Astrocyte (in vitro differentiated cells and primary cell): ENCODE results near the gene SPSB1. TPM values are rescaled to one million over a fixed set of nuclear protein-coding genes. Genes with fewer than 3 reads are reported as not detected.

Experiments
- DNase-seq: peaks from one replicate; pipeline ENCODE4 v3.0.0-alpha.2; 2010; ENCODE audit warnings: low read depth
- FAIRE-seq: peaks from 2 replicates; lab custom pipeline; 2011; peaks lifted over from hg19 to GRCh38; lab: Jason Lieb, UNC
- H2AFZ ChIP-seq: 2 replicates; pipeline ENCODE4 v1.6.0; 2012; ENCODE audit warnings: low read depth, low read length, inconsistent platforms
- H3K27ac ChIP-seq: 2 replicates; pipeline ENCODE4 v1.5.1; 2011; ENCODE audit warnings: low read depth, low read length, inconsistent platforms
- H3K27me3 ChIP-seq: 2 replicates; pipeline ENCODE4 v1.6.0; 2011; ENCODE audit warnings: low read length, inconsistent platforms; ENCODE audit not compliant: insufficient read depth
- H3K36me3 ChIP-seq: 2 replicates; pipeline ENCODE4 v1.5.1; 2011; ENCODE audit warnings: low read length, inconsistent platforms; ENCODE audit not compliant: insufficient read depth
- H3K4me1 ChIP-seq: 2 replicates; pipeline ENCODE4 v1.5.1; 2011; ENCODE audit warnings: low read length, inconsistent platforms; ENCODE audit not compliant: insufficient read depth
- H3K4me2 ChIP-seq: 2 replicates; pipeline ENCODE4 v1.6.0; 2012; ENCODE audit warnings: low read length, inconsistent platforms
- H3K4me3 ChIP-seq: 2 replicates; pipeline ENCODE4 v1.5.1; 2011; ENCODE audit warnings: low read depth, mild to moderate bottlenecking, low read length, inconsistent platforms; ENCODE audit not compliant: insufficient read depth
- H3K79me2 ChIP-seq: 2 replicates; pipeline ENCODE4 v1.6.0; 2012; ENCODE audit warnings: mild to moderate bottlenecking, low read length, inconsistent platforms; ENCODE audit not compliant: insufficient read depth
- H3K9ac ChIP-seq: 2 replicates; pipeline ENCODE4 v1.6.0; 2012; ENCODE audit warnings: mild to moderate bottlenecking, low read length, inconsistent platforms
- H3K9me3 ChIP-seq: 2 replicates; pipeline ENCODE4 v1.5.1; 2012; ENCODE audit warnings: low read depth, mild to moderate bottlenecking, low read length, inconsistent platforms; ENCODE audit not compliant: insufficient read depth
- H4K20me1 ChIP-seq: 2 replicates; pipeline ENCODE4 v1.6.0; 2012; ENCODE audit warnings: low read length, inconsistent platforms; ENCODE audit not compliant: insufficient read depth
- H3K27ac Mint-ChIP-seq: one replicate; pipeline ENCODE4 v1.8.0; 2021; ENCODE audit warnings: mild to moderate bottlenecking, mixed read lengths; ENCODE audit not compliant: unreplicated experiment
- H3K27me3 Mint-ChIP-seq: one replicate; pipeline ENCODE4 v1.8.0; 2021; ENCODE audit warnings: low read depth, mixed read lengths; ENCODE audit not compliant: unreplicated experiment
- H3K36me3 Mint-ChIP-seq: one replicate; pipeline ENCODE4 v1.8.0; 2021; ENCODE audit warnings: low read depth, mixed read lengths; ENCODE audit not compliant: unreplicated experiment
- H3K4me1 Mint-ChIP-seq: one replicate; pipeline ENCODE4 v1.8.0; 2021; ENCODE audit warnings: low read depth, mixed read lengths; ENCODE audit not compliant: unreplicated experiment
- H3K4me3 Mint-ChIP-seq: one replicate; pipeline ENCODE4 v1.8.0; 2021; ENCODE audit warnings: mild to moderate bottlenecking, moderate library complexity, mixed read lengths; ENCODE audit not compliant: unreplicated experiment
- H3K9me3 Mint-ChIP-seq: one replicate; pipeline ENCODE4 v1.8.0; 2021; ENCODE audit warnings: mild to moderate bottlenecking, mixed read lengths; ENCODE audit not compliant: unreplicated experiment
- EZH2 ChIP-seq: IDR thresholded peaks from 2 replicates; pipeline ENCODE4 v1.6.1; 2012; ENCODE audit warnings: mild to moderate bottlenecking, low read length, inconsistent platforms; ENCODE audit not compliant: insufficient read depth
- total RNA-seq: library from RNA; stranded (reverse); gene quantifications from 2 replicates; pipeline ENCODE4 v1.2.1, GENCODE V29; 2021
- TF ChIP-seq, protein P1 (sequence below): IDR thresholded peaks from 2 replicates; pipeline ENCODE4 v1.5.1; 2011; ENCODE audit warnings: low read depth, mild to moderate bottlenecking, inconsistent platforms, low read length, moderate library complexity; ENCODE audit not compliant: insufficient read depth

SPSB1 gene
- total RNA-seq, 1 donor from 2014 or later, result 53.5 TPM

DNA sequence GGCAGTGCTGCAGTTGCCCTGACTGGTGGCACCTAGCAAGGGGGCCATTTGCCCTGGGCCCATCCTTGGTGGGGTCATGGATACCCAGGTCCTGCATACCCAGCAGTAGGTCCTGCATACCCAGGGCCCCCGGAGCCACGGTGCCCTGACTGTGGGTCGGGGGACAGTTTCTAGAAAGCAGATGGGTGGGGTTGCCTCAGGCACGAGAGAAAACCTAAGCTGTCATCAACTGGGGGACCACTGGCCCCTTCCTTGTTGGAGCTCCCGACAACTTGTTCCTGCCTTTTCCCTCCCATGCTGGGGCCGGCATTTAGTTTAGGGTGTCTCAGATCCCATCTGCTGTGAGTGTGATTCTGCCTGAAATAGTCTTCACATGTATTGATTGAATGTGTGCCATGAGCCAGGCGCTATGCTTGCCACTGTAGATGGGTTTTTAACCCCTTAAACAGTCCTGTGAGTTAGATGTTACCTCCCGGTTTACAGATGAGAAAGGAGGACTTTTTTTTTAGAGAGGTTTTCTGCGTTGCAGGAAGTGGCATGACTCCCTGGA is 15.6 kb downstream of the SPSB1 start:
- no peak for DNase-seq
- TF ChIP-seq, protein P1, sequence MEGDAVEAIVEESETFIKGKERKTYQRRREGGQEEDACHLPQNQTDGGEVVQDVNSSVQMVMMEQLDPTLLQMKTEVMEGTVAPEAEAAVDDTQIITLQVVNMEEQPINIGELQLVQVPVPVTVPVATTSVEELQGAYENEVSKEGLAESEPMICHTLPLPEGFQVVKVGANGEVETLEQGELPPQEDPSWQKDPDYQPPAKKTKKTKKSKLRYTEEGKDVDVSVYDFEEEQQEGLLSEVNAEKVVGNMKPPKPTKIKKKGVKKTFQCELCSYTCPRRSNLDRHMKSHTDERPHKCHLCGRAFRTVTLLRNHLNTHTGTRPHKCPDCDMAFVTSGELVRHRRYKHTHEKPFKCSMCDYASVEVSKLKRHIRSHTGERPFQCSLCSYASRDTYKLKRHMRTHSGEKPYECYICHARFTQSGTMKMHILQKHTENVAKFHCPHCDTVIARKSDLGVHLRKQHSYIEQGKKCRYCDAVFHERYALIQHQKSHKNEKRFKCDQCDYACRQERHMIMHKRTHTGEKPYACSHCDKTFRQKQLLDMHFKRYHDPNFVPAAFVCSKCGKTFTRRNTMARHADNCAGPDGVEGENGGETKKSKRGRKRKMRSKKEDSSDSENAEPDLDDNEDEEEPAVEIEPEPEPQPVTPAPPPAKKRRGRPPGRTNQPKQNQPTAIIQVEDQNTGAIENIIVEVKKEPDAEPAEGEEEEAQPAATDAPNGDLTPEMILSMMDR, result no peak
- TF ChIP-seq EZH2, result no peak
- no peak overlapping the region for H3K27ac Mint-ChIP-seq
- no peak overlapping the region for H3K4me2 ChIP-seq
- no peaks in the 10 kb centered on the region for H3K27me3 ChIP-seq
- H3K4me3 Mint-ChIP-seq, result no peak overlapping the region
- H3K27me3 Mint-ChIP-seq, result no peaks in the 10 kb centered on the region
- peaks cover 98% of the 10 kb centered on the region for H4K20me1 ChIP-seq
- peaks cover 13% of the 10 kb centered on the region for H3K36me3 Mint-ChIP-seq
- H3K27ac ChIP-seq, result no peak overlapping the region
- peaks cover 13% of the 10 kb centered on the region for H3K4me1 ChIP-seq
- no peak overlapping the region for H2AFZ ChIP-seq
- H3K36me3 ChIP-seq, result no peaks in the 10 kb centered on the region
- no peak overlapping the region for H3K4me3 ChIP-seq
- peaks cover 100% of the 10 kb centered on the region for H3K79me2 ChIP-seq
- H3K9ac ChIP-seq, result no peak overlapping the region
- H3K9me3 ChIP-seq, result no peaks in the 10 kb centered on the region
- peaks cover 45% of the 10 kb centered on the region for H3K4me1 Mint-ChIP-seq
- no peaks in the 10 kb centered on the region for H3K9me3 Mint-ChIP-seq
- no peak for FAIRE-seq

DNA sequence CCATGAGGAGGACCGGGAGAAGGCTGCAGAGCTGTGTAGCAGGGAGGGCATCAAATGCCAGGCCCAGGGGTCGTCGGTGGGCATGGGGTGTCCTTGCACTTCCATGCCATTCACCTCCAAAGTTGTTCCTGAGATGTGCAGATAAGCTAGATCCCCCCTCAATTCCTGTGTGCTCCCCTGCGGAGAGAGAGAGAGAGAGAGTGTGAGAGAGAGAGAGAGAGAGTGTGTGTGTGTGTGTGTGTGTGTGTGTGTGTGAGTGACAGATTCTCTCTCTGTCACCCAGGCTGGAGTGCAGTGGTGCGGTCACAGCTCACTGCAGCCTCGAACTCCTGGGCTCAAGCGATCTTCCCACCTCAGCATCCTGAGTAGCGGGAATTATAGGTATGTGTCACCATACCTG is 16.4 kb downstream of the SPSB1 start:
- Histone ChIP-seq H3K9me3 (no peaks in the 10 kb centered on the region), H3K4me1 (peaks cover 5% of the 10 kb centered on the region), H3K4me2 (no peak overlapping the region), H3K4me3 (no peak overlapping the region), H3K9ac (no peak overlapping the region), H4K20me1 (peaks cover 98% of the 10 kb centered on the region), H3K27me3 (no peaks in the 10 kb centered on the region), H2AFZ (no peak overlapping the region), H3K36me3 (no peaks in the 10 kb centered on the region), H3K27ac (no peak overlapping the region), H3K79me2 (peaks cover 100% of the 10 kb centered on the region)
- no peak for TF ChIP-seq EZH2
- TF ChIP-seq, protein P1, result no peak
- Mint-ChIP-seq H3K27me3 (no peaks in the 10 kb centered on the region), H3K27ac (no peak overlapping the region), H3K9me3 (no peaks in the 10 kb centered on the region), H3K36me3 (peaks cover 13% of the 10 kb centered on the region), H3K4me1 (peaks cover 39% of the 10 kb centered on the region), H3K4me3 (no peak overlapping the region)
- DNase-seq (no peak), FAIRE-seq (no peak)

DNA sequence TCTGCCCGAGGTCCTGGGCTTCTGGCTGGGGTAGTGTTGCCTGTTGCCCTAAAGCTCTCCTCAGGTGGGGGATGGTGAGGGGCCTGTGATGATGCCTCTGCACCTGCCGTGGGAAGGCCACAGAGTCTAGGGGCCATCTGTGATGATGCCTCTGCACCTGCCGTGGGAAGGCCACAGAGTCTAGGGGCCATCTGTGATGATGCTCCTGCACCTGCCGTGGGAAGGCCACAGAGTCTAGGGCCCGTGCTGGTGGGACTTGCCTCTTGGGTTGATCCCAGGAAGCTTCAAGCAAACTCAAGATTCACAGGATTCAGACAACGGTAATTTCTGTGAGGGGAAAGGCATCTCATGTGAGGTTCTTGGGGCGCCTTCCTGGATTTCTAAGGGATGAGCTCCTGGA is 17.3 kb downstream of the SPSB1 start:
- Histone ChIP-seq H3K79me2 (peaks cover 100% of the 10 kb centered on the region), H3K27ac (no peak overlapping the region), H3K4me1 (peaks cover 7% of the 10 kb centered on the region), H3K4me3 (no peak overlapping the region), H4K20me1 (peaks cover 98% of the 10 kb centered on the region), H3K4me2 (no peak overlapping the region), H3K9ac (no peak overlapping the region), H3K9me3 (no peaks in the 10 kb centered on the region), H3K27me3 (no peaks in the 10 kb centered on the region), H2AFZ (no peak overlapping the region), H3K36me3 (no peaks in the 10 kb centered on the region)
- DNase-seq (no peak), FAIRE-seq (no peak)
- no peaks in the 10 kb centered on the region for H3K9me3 Mint-ChIP-seq
- H3K27me3 Mint-ChIP-seq, result no peaks in the 10 kb centered on the region
- TF ChIP-seq EZH2, result no peak
- TF ChIP-seq, protein P1, result no peak
- H3K36me3 Mint-ChIP-seq, result peaks cover 16% of the 10 kb centered on the region
- no peak overlapping the region for H3K27ac Mint-ChIP-seq
- peaks cover 32% of the 10 kb centered on the region for H3K4me1 Mint-ChIP-seq
- no peak overlapping the region for H3K4me3 Mint-ChIP-seq
